GM12878 (cell line): Measurements from ENCODE around the gene BTBD9. TPM values are rescaled to one million over a fixed set of nuclear protein-coding genes. Genes with fewer than 3 reads are reported as not detected.
"Not testable (repeated sequence)": the region's sequence is repeated elsewhere in the genome, so short reads cannot be mapped to it uniquely, and the experiment has no call there.

Experiments
- ATAC-seq: fragments of 200-7000 bp; cut with Tn5 transposase; 3 replicates; pipeline ENCODE4 v1.9.1; 2020; ENCODE audit warnings: mild to moderate bottlenecking, moderate library complexity
- BruUV-seq: library from RNA; stranded (reverse); fragments of 400-500 nt; replicated peaks from 2 replicates; lab custom pipeline; 2021; lab: Mats Ljungman, UMichigan
- CTCF ChIA-PET: fragments of 300-600 bp; sonication (Branson Sonifier 250); formaldehyde crosslinking; extraction: SDS; loops from one replicate; lab custom pipeline; 2021; ENCODE audit warnings: inconsistent platforms; lab: Yijun Ruan, JAX
- POLR2A ChIA-PET: fragments of 350-600 bp; formaldehyde crosslinking; extraction: SDS; loops from one replicate; lab custom pipeline; 2021; ENCODE audit warnings: inconsistent platforms; lab: Charles Lee
- RAD21 ChIA-PET: fragments of 300-600 bp; sonication (Branson Sonifier 250); formaldehyde crosslinking; loops from one replicate; lab custom pipeline; 2023; ENCODE audit warnings: antibody characterized with exemption; ENCODE audit not compliant: unreplicated experiment; lab: Charles Lee
- SMC1A ChIA-PET: fragments of 300-600 bp; sonication (Branson Sonifier 250); formaldehyde crosslinking; loops from one replicate; lab custom pipeline; 2023; ENCODE audit not compliant: unreplicated experiment, uncharacterized antibody; lab: Charles Lee
- DNase-seq: peaks from one replicate; pipeline ENCODE4 v3.0.0-alpha.2; 2011; ENCODE audit warnings: low read depth, low spot score
- FAIRE-seq: peaks from 3 replicates; lab custom pipeline; 2011; peaks lifted over from hg19 to GRCh38; lab: Jason Lieb, UNC
- H2AFZ ChIP-seq: 2 replicates; pipeline ENCODE4 v1.6.0; 2011; ENCODE audit warnings: low read depth, low read length, control low read depth; ENCODE audit not compliant: control insufficient read depth
- H3K27ac ChIP-seq: 2 replicates; pipeline ENCODE4 v1.5.1; 2011; ENCODE audit warnings: control low read depth; ENCODE audit not compliant: control insufficient read depth, insufficient read depth
- H3K27me3 ChIP-seq, 2 experiments: replicated peaks in 1 of 2; 2 replicates each; pipeline versions ENCODE4 v1.6.0 to v1.6.1; 2011; ENCODE audit warnings: low read length in 1 of 2; ENCODE audit not compliant: control insufficient read depth in 2 of 2, insufficient read depth in 2 of 2
- H3K36me3 ChIP-seq, 2 experiments: 2 replicates each; pipeline ENCODE4 v1.5.1; 2011; ENCODE audit warnings: low read length in 1 of 2; ENCODE audit not compliant: control insufficient read depth in 2 of 2, insufficient read depth in 2 of 2
- H3K4me1 ChIP-seq: 2 replicates; pipeline ENCODE4 v1.6.1; 2011; ENCODE audit warnings: mild to moderate bottlenecking, low read length, moderate library complexity, mixed read lengths; ENCODE audit not compliant: control insufficient read depth, insufficient read depth
- H3K4me2 ChIP-seq: 2 replicates; pipeline ENCODE4 v1.6.0; 2011; ENCODE audit warnings: control low read depth; ENCODE audit not compliant: control insufficient read depth, insufficient read depth
- H3K4me3 ChIP-seq: fragments of 200-600 bp; sonication (generic); 2 replicates; pipeline ENCODE4 v1.5.1; 2016
- H3K79me2 ChIP-seq: 2 replicates; pipeline ENCODE4 v1.6.0; 2011; ENCODE audit warnings: low read length; ENCODE audit not compliant: control insufficient read depth, insufficient read depth
- H3K9ac ChIP-seq: 2 replicates; pipeline ENCODE4 v1.8.0; 2011; ENCODE audit warnings: low read length, control low read depth, mixed read lengths; ENCODE audit not compliant: control insufficient read depth, insufficient read depth
- H3K9me3 ChIP-seq: replicated peaks from 3 replicates; pipeline ENCODE4 v1.5.1; 2011; ENCODE audit warnings: mild to moderate bottlenecking, low read length; ENCODE audit not compliant: control insufficient read depth, insufficient read depth
- H4K20me1 ChIP-seq: 2 replicates; pipeline ENCODE4 v1.6.0; 2011; ENCODE audit not compliant: control insufficient read depth, insufficient read depth
- CHD4 ChIP-seq: fragments of 200-600 bp; sonication (generic); IDR thresholded peaks from 2 replicates; pipeline ENCODE4 v1.6.1; 2016; ENCODE audit warnings: mild to moderate bottlenecking
- MEF2A ChIP-seq: IDR thresholded peaks from 2 replicates; pipeline ENCODE4 v1.6.1; 2011; ENCODE audit warnings: low read depth, mild to moderate bottlenecking, low read length, moderate library complexity; ENCODE audit not compliant: insufficient read depth
- MYB ChIP-seq: fragments of 150-350 bp; IDR thresholded peaks from 2 replicates; pipeline ENCODE4 v1.6.1; 2014; ENCODE audit warnings: mild to moderate bottlenecking, low read depth, low read length, borderline replicate concordance
- RCOR1 ChIP-seq: conservative IDR thresholded peaks from 2 replicates; pipeline ENCODE4 v1.6.1; 2012; ENCODE audit warnings: low read depth, low read length, improper control_type of control experiment
- WGBS: methylation state at CpG from one replicate; pipeline ENCODE4 v1.1.6; 2016; ENCODE audit warnings: low lambda C conversion rate; ENCODE audit not compliant: insufficient replicate concordance, insufficient coverage; ENCODE audit errors: missing lambda C conversion rate; 5-methylcytosine and 5-hydroxymethylcytosine counted together
- in situ Hi-C: fragments of 300-500 bp; cut with MboI; formaldehyde crosslinking; loops from 9 replicates; pipeline ENCODE4 v1.14.3; 2018; ENCODE audit warnings: mixed read lengths
- intact Hi-C: fragments of 100-400 bp; cut with micrococcal nuclease; formaldehyde crosslinking; loops from one replicate; pipeline ENCODE4 v1.14.2; 2022; ENCODE audit not compliant: unreplicated experiment
- polyA plus RNA-seq, 11 experiments: library from polyadenylated mRNA; depleted of rRNA in 4 of 11; unstranded in 6 of 11; stranded (reverse) in 5 of 11; fragments of >200 nt; fragmentation: Nextera tagmentation in 4 of 11; fragmentation: Illumina TruSeq in 1 of 11; extraction: Ambion mirVana in 4 of 11; extraction: Trizol in 1 of 11; gene quantifications; 1 replicate in 1 of 11; 2 replicates in 10 of 11; pipeline versions ENCODE4 v1.2.1 to v1.2.3, GENCODE V29; 2011 to 2016; ENCODE audit warnings: inconsistent platforms in 2 of 11, missing spikeins in 2 of 11, low read depth in 1 of 11
- total RNA-seq, 4 experiments: library from RNA; depleted of rRNA in 3 of 4; stranded (reverse); fragments of >200 nt in 3 of 4; fragmentation: Illumina TruSeq in 1 of 4; extraction: Trizol in 1 of 4; gene quantifications; 2 replicates each; pipeline versions ENCODE4 v1.2.1 to v1.2.3, GENCODE V29; 2013 to 2021
- TF ChIP-seq, protein P1 (sequence below): fragments of 450-650 bp; formaldehyde crosslinking; IDR thresholded peaks from 2 replicates; pipeline ENCODE4 v1.4.0; 2022; ENCODE audit warnings: mild to moderate bottlenecking, moderate library complexity
- TF ChIP-seq, protein P2 (sequence below): fragments of 450-650 bp; IDR thresholded peaks from 2 replicates; pipeline ENCODE4 v1.6.1; 2016; ENCODE audit warnings: mild to moderate bottlenecking, moderate library complexity, borderline replicate concordance
- TF ChIP-seq, protein P3 (sequence below): IDR thresholded peaks from 2 replicates; pipeline ENCODE4 v1.6.1; 2011; ENCODE audit warnings: low read depth, mild to moderate bottlenecking, low read length, moderate library complexity, borderline replicate concordance; ENCODE audit errors: extremely low read depth

The BTBD9 gene
- total and polyA plus RNA-seq, 10 of the 15 experiments (the other 5 are each of a cell fraction or from before 2014, with no cell fraction given) = 0.22 to 8.6 (median 4.6) TPM

DNA sequence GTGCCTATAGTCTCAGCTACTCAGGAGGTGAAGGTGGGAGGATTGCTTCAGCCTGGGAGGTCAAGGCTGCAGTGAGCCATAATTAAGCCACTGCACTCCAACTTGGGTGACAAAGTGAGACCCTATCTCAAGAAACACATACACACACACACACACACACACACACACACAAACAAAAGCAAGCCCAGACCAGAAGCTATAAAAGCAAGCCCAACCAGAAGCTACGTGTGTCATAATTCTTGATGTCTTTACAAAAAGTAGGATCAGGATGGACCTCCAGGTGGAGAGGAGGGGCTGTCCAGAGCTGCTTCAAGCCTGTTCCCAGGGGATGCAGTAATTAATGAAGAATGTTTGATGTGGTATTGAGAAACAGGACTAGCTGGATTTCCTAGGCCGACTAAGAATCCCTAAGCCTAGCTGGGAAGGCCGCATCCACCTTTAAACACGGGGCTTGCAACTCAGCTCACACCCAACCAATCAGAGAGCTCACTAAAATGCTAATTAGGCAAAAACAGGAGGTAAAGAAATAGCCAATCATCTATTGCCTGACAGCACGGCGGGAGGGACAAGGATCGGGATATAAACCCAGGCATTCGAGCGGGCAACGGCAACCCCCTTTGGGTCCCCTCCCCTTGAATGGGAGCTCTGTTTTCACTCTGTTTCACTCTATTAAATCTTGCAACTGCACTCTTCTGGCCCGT, 213.8 kb downstream of the BTBD9 start:
- POLR2A ChIA-PET, BruUV-seq, H3K79me2 ChIP-seq, H3K9me3 ChIP-seq, H3K9ac ChIP-seq, H3K36me3 ChIP-seq, H3K27me3 ChIP-seq, DNase-seq, in situ Hi-C loops, H3K4me2 ChIP-seq, H4K20me1 ChIP-seq, intact Hi-C loops, H3K27ac ChIP-seq, H2AFZ ChIP-seq, H3K4me3 ChIP-seq, FAIRE-seq, ATAC-seq: not testable (repeated sequence)
- H3K4me1 ChIP-seq = peaks cover 13% of the 10 kb centered on the region
- ChIA-PET SMC1A (interaction anchor here (0.8 kb wide), 2 partner anchors 9 to 22 kb away, joined by 3 to 4 read pairs; no protein-coding TSS in a partner anchor), RAD21 (interaction anchor here (0.5 kb wide), 1 partner anchor 1197 kb away, joined by 4 read pairs; no protein-coding TSS in a partner anchor), CTCF (interaction anchor here (0.7 to 1.3 kb wide), 2 partner anchors 8 to 68 kb away, joined by 3 to 5 read pairs; no protein-coding TSS in a partner anchor)
- WGBS = 95% methylated on average over 11 of the region's 11 CpGs

DNA sequence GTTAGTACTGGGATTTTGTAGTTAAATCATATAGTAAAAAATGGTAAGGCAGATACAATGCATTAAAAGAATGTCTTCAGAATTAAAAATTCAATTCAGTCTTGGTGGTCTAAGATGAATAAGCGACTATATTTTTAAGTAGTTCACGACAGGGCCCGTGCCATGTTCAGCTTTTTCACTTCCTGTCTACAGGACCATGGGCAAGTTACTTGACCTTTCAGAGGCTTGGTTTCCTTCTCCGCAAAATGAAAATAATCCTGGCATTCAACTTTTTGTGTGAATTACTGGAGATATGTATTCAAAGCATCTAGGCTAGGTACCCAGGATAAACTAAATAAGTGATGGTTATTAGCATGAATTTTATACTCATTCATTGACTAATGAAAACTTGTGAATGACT, 216.0 kb downstream of the BTBD9 start:
- no peak overlapping the region for H3K4me2 ChIP-seq
- no peak overlapping the region for H3K9ac ChIP-seq
- in situ Hi-C loops (no loop called here), intact Hi-C loops (no loop called here)
- SMC1A ChIA-PET = no interaction called here
- H3K4me1 ChIP-seq = peaks cover 13% of the 10 kb centered on the region
- POLR2A ChIA-PET = no interaction called here
- RAD21 ChIA-PET = no interaction called here
- no peaks in the 10 kb centered on the region for H3K9me3 ChIP-seq
- H3K36me3 ChIP-seq = no peaks in the 10 kb centered on the region
- no peaks in the 10 kb centered on the region for H3K27me3 ChIP-seq
- FAIRE-seq = no peak
- no peak overlapping the region for H3K4me3 ChIP-seq
- no peak overlapping the region for H2AFZ ChIP-seq
- no peak overlapping the region for H3K27ac ChIP-seq
- CTCF ChIA-PET = no interaction called here
- no peaks in the 10 kb centered on the region for H3K79me2 ChIP-seq
- no peak for ATAC-seq
- no peaks in the 10 kb centered on the region for H4K20me1 ChIP-seq
- BruUV-seq = no TSS peak
- 91% methylated on average over 4 of the region's 4 CpGs for WGBS
- DNase-seq = no peak
- TF ChIP-seq MYB = no peak
- no peak for TF ChIP-seq CHD4
- no peak for TF ChIP-seq RCOR1
- TF ChIP-seq, protein P1, sequence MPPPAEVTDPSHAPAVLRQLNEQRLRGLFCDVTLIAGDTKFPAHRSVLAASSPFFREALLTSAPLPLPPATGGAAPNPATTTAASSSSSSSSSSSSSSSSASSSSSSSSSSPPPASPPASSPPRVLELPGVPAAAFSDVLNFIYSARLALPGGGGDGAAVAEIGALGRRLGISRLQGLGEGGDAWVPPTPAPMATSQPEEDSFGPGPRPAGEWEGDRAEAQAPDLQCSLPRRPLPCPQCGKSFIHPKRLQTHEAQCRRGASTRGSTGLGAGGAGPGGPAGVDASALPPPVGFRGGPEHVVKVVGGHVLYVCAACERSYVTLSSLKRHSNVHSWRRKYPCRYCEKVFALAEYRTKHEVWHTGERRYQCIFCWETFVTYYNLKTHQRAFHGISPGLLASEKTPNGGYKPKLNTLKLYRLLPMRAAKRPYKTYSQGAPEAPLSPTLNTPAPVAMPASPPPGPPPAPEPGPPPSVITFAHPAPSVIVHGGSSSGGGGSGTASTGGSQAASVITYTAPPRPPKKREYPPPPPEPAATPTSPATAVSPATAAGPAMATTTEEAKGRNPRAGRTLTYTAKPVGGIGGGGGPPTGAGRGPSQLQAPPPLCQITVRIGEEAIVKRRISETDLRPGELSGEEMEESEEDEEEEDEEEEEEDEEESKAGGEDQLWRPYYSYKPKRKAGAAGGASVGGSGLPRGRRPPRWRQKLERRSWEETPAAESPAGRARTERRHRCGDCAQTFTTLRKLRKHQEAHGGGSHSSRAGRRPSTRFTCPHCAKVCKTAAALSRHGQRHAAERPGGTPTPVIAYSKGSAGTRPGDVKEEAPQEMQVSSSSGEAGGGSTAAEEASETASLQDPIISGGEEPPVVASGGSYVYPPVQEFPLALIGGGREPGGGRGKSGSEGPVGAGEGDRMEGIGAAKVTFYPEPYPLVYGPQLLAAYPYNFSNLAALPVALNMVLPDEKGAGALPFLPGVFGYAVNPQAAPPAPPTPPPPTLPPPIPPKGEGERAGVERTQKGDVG = no peak
- no peak for TF ChIP-seq MEF2A
- TF ChIP-seq, protein P2, sequence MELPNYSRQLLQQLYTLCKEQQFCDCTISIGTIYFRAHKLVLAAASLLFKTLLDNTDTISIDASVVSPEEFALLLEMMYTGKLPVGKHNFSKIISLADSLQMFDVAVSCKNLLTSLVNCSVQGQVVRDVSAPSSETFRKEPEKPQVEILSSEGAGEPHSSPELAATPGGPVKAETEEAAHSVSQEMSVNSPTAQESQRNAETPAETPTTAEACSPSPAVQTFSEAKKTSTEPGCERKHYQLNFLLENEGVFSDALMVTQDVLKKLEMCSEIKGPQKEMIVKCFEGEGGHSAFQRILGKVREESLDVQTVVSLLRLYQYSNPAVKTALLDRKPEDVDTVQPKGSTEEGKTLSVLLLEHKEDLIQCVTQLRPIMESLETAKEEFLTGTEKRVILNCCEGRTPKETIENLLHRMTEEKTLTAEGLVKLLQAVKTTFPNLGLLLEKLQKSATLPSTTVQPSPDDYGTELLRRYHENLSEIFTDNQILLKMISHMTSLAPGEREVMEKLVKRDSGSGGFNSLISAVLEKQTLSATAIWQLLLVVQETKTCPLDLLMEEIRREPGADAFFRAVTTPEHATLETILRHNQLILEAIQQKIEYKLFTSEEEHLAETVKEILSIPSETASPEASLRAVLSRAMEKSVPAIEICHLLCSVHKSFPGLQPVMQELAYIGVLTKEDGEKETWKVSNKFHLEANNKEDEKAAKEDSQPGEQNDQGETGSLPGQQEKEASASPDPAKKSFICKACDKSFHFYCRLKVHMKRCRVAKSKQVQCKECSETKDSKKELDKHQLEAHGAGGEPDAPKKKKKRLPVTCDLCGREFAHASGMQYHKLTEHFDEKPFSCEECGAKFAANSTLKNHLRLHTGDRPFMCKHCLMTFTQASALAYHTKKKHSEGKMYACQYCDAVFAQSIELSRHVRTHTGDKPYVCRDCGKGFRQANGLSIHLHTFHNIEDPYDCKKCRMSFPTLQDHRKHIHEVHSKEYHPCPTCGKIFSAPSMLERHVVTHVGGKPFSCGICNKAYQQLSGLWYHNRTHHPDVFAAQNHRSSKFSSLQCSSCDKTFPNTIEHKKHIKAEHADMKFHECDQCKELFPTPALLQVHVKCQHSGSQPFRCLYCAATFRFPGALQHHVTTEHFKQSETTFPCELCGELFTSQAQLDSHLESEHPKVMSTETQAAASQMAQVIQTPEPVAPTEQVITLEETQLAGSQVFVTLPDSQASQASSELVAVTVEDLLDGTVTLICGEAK = no peak
- TF ChIP-seq, protein P3, sequence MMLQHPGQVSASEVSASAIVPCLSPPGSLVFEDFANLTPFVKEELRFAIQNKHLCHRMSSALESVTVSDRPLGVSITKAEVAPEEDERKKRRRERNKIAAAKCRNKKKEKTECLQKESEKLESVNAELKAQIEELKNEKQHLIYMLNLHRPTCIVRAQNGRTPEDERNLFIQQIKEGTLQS = no peak
